Stimulated activated CD8-positive, alpha-beta memory T cell treated with anti-CD3 and anti-CD28 coated beads, Interleukin-15, amount 100 ng/mL, for 4 hours (primary cell): Measurements from ENCODE around the gene TESK2.
"Not testable (repeated sequence)": the region's sequence is repeated elsewhere in the genome, so short reads cannot be mapped to it uniquely, and the experiment has no call there.

ENCODE experiments used
- DNase-seq, 2 donors: peaks; one replicate each; pipeline ENCODE4 v3.0.0-alpha.2; 2020; ENCODE audit warnings: low read depth in 2 of 2

TESK2 gene

DNA sequence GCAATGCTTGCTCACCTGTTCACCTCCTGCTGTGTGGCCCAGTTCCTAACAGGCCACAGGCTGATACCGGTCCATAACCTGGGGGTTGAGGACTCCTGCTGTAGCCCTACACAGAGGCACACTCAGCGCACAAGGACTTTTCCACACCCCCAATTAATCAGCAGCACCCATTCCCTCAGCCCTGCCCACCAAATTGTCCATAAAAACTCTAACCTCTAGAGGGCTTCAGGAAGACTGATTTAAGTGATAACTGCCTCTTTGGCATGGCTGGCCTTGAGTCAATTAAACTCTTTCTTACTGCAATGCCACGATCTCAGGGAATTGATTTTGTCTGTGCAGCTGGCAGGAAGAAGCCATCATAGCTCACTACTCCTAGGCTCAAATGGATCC is 79.5 kb downstream of the TESK2 start:
- DNase-seq = no peak

GRCh38 chr1:45410850-45411509 is 80.0 kb downstream of the TESK2 start:
- DNase-seq = no peak

DNA sequence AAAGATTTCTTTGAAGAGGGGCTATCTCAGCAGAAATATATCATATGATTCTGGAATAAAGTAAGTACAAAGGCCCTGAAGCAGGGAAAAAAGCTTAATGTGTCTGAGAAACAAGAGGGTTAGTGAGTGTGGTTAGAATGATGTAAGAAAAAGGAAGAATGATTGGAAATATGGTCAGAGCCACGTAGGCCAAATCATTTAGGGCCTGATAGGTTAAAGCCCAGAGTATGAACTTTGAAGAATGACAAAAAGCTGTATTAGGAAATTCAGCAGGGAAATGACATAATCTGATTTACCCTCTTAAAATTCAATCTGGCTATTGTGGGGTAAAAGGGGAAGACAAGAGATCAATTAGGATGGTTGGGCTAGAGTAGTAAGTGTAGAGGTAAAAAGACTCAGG is 81.7 kb downstream of the TESK2 start:
- DNase-seq = no peak

GRCh38 chr1:45407629-45408287 is 83.2 kb downstream of the TESK2 start:
- no peak for DNase-seq

DNA sequence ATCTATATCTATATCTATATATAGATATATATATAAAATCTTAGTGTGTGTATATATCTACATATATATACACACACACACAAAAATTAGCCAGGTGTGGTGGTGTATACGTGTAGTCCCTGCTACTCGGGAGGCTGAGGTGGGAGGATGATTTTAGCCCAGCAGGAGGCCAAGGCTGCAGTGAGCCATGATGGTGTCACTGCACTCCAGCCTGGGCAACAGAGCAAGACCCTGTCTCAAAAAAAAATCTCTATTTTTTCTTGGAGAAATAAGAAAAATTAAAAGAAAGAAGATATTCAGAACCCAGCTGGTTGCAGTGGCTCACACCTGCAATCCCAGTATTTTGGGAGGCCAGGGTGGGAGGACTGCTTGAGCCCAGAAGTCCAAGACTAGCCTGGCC is 85.3 kb downstream of the TESK2 start:
- DNase-seq = no peak

DNA sequence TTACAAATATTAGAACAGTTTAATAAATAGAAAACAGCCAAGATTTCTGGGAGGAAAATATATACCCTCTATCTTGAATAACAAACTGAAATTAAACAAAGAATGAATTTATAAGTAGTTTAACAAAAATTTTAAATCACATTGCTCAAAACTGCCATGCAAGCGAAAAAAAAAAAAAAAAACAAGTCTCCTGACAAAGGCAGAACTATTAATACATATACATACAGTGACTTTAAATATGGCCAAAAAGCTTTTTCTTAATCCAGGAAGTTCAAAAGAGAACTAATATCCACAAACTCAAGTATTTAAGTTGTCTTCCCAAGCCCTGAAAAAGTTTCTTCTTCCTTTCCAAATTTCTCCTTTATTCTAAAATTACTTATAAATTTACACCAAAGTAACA is 87.2 kb downstream of the TESK2 start:
- no peak for DNase-seq

- DNase-seq = no peak
These were observed 87.7 kb downstream of the TESK2 start for GRCh38 chr1:45403298-45403697.

DNA sequence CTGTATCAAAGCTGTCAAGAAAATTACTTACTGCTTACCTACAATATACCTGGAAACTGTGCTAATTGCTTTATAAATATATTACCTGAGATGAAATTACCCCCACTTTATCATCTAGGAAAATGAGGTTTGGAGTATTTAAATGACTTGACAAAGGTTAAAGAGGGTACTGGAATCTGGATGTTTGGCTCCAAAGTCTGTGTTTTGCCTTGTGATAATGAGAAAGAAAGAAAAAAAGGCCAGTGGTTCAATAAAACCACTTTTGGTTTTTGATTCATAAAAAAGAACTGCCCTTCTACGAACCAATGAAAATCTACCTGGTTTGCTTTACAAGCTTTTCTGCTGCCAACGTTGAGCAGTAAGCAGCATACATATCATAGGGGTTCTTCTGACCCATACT is 89.4 kb downstream of the TESK2 start:
- no peak for DNase-seq

- DNase-seq = no peak
These were observed 90.9 kb downstream of the TESK2 start for GRCh38 chr1:45400049-45400448.

DNA sequence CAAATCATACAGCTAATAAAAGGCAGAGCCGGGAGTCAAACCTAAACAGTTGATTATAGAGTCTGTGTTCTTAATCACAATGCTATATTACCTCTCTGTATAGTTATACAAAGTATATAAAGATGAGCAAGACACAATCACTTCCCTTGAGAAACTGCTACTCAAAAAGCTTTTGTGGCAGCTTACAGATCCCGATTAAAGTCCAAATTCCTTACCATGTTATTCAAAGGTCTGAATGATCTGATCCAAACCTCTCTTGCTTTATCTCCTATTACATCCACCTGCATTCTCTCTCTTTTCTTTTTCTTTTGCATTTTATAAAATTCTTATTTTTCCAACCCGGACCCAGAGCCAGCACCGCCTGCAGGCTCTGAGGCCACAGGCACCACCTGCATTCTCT is 93.7 kb downstream of the TESK2 start:
- DNase-seq = no peak

DNA sequence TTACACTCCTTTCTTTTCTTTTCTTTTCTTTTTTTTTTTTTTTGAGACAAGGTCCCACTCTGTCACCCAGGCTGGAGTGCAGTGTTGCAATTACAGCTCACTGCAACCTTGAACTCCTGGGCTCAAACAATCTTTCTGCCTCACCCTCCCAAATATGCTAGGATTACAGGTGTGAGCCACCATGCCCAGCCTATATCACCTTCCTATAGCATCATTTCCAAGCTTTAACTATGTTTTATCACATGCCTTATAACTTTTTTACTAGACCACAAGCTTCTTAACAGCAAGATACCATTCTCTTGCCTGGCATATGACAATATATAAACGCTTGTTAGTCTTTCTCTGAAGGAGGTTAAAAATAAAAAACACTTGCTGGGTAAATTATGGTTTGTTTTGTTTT is 95.4 kb downstream of the TESK2 start:
- DNase-seq = no peak

GRCh38 chr1:45395051-45395450 is 95.9 kb downstream of the TESK2 start:
- no peak for DNase-seq

- DNase-seq = no peak
These were observed 96.6 kb downstream of the TESK2 start for GRCh38 chr1:45394342-45394741.

- DNase-seq = no peak
These were observed 97.2 kb downstream of the TESK2 start for GRCh38 chr1:45393718-45394302.

GRCh38 chr1:45386219-45386618 is 104.7 kb downstream of the TESK2 start:
- DNase-seq = no peak

GRCh38 chr1:45385302-45385701 is 105.7 kb downstream of the TESK2 start:
- no peak for DNase-seq

GRCh38 chr1:45384213-45384612 is 106.8 kb downstream of the TESK2 start:
- not testable (repeated sequence) for DNase-seq

GRCh38 chr1:45383191-45383590 is 107.8 kb downstream of the TESK2 start:
- no peak for DNase-seq

- DNase-seq = no peak
These were observed 109.7 kb downstream of the TESK2 start for GRCh38 chr1:45381243-45381642.

DNA sequence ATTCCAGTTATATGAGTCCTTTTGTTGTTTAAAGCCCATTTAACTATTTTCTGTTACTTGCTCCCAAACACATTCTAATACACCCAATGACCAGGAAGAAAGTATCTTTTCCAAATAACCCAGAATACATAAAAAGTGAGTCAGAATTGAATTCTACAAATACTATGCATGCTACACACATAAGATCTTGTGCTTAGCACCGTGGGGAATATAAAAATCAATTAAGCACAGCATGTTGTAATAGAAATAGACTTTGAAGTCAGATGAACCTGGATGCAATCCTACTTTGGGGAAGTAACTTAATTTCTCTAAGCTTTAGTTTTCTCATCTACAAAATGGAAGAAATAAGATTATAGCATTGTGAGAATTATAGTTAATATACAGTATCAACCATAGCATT is 110.2 kb downstream of the TESK2 start:
- no peak for DNase-seq

DNA sequence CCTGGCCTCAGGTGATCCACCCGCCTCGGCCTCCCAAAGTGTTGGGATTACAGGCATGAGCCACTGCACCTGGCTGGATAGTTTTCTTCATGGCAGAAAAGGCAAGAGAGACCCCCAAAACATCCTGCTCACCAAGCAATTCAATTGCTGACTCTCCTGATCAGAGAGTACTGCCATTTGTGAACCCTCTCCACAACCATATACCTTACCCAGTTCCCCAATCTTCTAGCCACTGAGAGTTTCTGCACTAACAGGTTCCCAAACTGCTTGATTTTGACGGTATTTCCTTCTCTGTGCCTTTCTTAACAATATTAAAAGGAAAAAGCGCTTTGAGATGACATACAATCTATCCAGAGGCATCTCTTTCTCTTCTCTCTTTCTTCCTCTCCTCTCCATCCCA is 110.8 kb downstream of the TESK2 start:
- no peak for DNase-seq

GRCh38 chr1:45379524-45379923 is 111.4 kb downstream of the TESK2 start:
- DNase-seq = no peak

GRCh38 chr1:45378184-45378583 is 112.8 kb downstream of the TESK2 start:
- no peak for DNase-seq
